Suppressor macrophage treated with lipopolysaccharide for 1 hour (primary cell): Measurements from ENCODE around the gene ATN1.

Source experiments
- DNase-seq, 3 donors: peaks; one replicate each; pipeline ENCODE4 v3.0.0-alpha.2; 2020 to 2022

Gene ATN1

DNA sequence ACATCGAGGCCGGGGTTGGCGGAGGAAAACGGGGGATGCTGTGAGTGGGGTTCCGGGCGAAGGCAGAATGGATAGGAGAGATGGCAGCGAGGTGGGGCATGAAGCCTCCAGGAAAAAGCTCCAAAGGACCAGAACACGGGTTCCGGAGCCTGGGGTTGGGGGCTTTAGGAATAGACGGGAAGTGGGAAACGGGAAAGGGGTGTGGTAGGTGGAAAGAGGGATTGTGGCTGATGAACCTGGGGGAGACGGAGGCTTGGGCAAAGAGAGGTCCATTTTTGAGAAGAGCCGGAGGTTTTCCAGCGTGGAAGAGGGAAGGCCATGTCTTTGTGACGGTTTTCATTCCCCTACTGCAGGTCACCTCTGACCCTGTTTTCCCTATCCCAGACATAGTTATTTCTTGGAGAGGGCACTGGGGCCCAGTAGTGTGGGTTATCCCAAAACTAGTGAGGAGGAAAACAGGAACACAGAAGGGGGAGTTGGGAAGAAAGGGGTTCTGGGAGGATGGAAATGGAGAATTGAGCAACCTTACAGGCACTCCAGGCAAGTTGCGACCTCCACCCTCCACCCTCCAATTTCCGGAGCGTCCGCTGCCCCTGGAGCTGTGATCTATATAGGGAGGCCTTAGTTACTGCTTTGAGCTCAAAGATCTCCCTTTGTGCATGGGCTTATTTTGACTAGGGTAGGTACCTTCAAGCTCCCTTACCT is 1.1 kb downstream of the ATN1 start:
- no peak for DNase-seq

DNA sequence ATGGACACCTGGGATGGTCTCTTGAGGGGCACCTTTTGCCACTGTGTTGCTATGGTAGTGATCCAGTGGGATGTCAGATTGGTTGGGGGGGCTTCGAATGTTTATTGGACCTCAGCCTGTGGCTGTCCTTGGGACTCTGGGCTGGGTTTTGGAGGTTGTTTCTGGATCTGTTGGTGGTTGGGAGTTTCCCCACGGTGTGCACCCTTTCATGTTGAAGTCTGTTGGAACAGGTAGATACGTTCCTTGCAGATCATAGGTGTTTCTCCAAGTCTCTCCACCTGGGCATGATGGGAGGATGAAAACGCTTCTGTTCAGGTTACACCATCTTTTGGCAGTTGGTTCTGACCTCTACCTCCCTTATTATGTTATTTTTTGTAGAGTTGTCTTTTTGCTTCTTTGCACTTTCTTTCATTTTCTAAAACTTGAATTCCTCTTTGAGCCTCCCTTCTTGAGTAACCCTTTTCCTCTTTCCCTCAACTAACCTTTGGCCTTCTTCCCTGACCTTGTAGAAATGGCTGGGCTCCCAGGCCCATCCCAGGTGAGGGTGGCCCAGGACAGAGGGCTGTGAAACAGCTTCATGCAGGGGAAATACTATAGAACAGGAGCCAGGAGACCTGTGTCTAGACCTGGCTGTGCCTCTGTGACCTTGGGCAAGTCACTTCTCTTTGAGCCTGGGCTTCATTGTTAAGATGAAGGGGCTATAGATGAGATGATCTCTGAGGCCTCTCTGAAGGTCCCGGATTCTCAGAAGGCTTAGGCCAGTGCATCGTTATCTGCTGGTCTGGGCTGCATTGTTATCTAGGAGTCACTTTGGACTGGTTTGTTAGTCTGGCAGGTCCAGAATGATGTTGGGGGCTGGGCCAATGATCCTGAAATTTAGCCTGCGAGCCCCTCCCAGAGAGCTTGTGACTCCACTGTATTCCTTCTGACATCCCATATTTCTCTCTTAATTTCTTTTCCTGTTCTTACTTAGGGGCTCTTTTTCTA is 2.0 kb downstream of the ATN1 start:
- DNase-seq: no peak

DNA sequence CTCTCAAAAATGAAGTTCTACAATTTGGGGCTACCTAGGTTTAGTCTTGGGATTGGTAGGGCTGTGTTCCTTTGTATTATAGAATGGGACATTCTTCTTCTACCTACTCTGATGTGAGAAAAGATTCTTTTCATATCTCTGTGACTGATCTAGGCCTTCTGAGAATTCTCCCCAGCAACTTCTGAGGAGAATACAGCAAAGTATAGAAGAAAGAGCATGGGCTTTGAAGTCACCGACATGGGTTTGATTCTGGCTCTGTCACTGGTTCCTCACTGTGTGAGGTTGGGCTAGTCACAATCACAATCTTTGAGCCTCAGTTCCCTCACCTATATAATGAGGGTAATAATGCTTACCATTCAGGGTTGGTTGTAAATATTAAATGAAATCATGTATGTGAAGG is 5.0 kb downstream of the ATN1 start:
- DNase-seq: no peak

DNA sequence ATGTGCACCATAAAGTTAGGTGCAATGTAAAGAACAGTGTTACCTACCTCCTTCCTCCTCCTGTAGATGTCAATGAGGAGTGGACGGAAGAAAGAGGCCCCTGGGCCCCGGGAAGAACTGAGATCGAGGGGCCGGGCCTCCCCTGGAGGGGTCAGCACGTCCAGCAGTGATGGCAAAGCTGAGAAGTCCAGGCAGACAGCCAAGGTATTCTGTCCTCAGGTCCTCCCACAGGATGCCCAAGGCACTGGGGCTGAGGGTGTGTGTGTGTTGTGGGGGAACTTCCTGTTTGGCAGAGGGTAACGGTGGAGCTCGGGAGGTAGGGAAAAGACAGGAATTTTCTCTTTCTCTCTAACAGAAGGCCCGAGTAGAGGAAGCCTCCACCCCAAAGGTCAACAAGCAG is 6.4 kb downstream of the ATN1 start:
- DNase-seq: no peak

DNA sequence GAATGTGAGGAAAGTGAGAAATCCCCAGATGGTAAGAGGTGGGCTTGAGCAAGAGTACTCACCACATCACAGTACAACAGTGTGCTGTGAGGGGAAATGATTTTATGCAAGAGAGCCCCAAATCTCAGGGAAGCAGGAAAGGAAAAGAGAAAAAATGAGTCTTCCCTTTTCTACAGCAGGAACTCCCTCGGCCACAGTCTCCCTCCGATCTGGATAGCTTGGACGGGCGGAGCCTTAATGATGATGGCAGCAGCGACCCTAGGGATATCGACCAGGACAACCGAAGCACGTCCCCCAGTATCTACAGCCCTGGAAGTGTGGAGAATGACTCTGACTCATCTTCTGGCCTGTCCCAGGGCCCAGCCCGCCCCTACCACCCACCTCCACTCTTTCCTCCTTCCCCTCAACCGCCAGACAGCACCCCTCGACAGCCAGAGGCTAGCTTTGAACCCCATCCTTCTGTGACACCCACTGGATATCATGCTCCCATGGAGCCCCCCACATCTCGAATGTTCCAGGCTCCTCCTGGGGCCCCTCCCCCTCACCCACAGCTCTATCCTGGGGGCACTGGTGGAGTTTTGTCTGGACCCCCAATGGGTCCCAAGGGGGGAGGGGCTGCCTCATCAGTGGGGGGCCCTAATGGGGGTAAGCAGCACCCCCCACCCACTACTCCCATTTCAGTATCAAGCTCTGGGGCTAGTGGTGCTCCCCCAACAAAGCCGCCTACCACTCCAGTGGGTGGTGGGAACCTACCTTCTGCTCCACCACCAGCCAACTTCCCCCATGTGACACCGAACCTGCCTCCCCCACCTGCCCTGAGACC is 7.8 kb downstream of the ATN1 start:
- DNase-seq: peak; percentile 65 to 77 (median 72)

DNA sequence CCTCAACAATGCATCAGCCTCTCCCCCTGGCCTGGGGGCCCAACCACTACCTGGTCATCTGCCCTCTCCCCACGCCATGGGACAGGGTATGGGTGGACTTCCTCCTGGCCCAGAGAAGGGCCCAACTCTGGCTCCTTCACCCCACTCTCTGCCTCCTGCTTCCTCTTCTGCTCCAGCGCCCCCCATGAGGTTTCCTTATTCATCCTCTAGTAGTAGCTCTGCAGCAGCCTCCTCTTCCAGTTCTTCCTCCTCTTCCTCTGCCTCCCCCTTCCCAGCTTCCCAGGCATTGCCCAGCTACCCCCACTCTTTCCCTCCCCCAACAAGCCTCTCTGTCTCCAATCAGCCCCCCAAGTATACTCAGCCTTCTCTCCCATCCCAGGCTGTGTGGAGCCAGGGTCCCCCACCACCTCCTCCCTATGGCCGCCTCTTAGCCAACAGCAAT is 8.5 kb downstream of the ATN1 start:
- peak in 1 of 3 donors; percentile 46 for DNase-seq

DNA sequence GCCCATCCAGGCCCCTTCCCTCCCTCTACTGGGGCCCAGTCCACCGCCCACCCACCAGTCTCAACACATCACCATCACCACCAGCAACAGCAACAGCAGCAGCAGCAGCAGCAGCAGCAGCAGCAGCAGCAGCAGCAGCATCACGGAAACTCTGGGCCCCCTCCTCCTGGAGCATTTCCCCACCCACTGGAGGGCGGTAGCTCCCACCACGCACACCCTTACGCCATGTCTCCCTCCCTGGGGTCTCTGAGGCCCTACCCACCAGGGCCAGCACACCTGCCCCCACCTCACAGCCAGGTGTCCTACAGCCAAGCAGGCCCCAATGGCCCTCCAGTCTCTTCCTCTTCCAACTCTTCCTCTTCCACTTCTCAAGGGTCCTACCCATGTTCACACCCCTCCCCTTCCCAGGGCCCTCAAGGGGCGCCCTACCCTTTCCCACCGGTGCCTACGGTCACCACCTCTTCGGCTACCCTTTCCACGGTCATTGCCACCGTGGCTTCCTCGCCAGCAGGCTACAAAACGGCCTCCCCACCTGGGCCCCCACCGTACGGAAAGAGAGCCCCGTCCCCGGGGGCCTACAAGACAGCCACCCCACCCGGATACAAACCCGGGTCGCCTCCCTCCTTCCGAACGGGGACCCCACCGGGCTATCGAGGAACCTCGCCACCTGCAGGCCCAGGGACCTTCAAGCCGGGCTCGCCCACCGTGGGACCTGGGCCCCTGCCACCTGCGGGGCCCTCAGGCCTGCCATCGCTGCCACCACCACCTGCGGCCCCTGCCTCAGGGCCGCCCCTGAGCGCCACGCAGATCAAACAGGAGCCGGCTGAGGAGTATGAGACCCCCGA is 9.1 kb downstream of the ATN1 start:
- peak in 1 of 3 donors; percentile 39 for DNase-seq

DNA sequence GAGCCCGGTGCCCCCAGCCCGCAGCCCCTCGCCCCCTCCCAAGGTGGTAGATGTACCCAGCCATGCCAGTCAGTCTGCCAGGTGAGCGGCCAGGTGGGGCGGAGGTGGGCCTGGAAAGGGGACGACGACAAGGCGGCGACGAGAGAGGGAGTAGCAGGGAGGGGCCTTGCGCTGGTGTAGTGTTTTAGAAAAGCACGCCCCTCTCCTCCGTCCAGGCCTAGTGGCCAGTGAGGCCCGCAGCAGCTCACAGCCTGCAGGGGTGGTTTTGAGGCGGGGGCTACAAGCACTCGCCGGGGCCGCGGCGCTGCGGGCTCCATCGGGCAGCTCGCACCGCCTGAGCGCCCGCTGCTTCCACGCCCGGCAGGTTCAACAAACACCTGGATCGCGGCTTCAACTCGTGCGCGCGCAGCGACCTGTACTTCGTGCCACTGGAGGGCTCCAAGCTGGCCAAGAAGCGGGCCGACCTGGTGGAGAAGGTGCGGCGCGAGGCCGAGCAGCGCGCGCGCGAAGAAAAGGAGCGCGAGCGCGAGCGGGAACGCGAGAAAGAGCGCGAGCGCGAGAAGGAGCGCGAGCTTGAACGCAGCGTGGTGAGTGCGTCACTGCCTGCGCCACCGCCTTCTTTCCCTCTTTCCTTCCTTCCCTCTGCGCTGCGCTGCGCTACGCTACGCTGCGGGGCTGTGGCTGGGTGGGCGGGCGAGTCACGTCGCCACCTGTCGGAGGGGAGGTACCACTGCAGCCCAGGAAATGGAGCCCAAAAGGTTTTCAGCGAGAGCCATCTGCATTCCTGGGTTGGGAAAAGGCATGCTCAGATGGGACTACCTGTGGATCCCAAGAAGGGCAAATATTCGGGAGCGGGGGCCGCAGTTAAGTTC is 10.0 kb downstream of the ATN1 start:
- peak; percentile 95 to 96 (median 96) for DNase-seq

DNA sequence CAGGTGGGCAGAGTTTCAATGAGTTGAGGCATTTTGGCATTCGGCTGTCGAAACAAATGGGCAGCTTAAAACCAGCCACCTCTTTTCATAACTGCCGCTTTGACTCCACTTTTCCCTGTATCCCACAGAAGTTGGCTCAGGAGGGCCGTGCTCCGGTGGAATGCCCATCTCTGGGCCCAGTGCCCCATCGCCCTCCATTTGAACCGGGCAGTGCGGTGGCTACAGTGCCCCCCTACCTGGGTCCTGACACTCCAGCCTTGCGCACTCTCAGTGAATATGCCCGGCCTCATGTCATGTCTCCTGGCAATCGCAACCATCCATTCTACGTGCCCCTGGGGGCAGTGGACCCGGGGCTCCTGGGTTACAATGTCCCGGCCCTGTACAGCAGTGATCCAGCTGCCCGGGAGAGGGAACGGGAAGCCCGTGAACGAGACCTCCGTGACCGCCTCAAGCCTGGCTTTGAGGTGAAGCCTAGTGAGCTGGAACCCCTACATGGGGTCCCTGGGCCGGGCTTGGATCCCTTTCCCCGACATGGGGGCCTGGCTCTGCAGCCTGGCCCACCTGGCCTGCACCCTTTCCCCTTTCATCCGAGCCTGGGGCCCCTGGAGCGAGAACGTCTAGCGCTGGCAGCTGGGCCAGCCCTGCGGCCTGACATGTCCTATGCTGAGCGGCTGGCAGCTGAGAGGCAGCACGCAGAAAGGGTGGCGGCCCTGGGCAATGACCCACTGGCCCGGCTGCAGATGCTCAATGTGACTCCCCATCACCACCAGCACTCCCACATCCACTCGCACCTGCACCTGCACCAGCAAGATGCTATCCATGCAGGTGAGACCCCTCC is 10.8 kb downstream of the ATN1 start:
- DNase-seq: no peak

DNA sequence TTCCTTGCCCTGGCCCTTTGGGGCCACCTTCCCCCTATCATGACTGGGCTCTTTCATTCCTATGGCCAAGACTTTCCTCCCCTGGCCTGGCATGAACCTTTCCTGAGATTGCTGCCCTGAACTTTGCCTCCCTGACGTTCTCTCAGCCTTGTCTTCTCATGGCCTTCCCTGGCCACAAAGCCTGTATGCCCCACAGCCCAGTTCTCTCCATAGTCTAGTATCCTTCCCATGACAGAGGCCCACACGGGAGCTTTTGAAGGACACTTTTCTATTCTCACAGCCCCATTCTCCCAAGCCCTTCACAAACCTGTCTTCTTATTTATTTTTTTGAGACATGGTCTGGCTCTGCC is 11.4 kb downstream of the ATN1 start:
- DNase-seq: no peak

DNA sequence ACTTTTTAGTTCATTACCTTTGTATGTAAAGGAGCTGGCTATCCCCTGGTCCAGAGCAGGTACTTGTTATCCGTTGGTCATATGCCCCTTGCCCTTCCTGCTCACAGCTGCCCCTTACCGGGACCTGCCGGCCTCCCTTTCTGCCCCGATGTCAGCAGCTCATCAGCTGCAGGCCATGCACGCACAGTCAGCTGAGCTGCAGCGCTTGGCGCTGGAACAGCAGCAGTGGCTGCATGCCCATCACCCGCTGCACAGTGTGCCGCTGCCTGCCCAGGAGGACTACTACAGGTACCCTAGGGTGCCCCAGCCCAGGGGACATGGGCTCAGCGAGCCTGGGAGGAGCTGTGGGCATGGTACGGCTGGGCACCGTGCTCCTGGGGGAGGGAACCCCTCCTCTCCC is 13.5 kb downstream of the ATN1 start:
- DNase-seq: no peak

DNA sequence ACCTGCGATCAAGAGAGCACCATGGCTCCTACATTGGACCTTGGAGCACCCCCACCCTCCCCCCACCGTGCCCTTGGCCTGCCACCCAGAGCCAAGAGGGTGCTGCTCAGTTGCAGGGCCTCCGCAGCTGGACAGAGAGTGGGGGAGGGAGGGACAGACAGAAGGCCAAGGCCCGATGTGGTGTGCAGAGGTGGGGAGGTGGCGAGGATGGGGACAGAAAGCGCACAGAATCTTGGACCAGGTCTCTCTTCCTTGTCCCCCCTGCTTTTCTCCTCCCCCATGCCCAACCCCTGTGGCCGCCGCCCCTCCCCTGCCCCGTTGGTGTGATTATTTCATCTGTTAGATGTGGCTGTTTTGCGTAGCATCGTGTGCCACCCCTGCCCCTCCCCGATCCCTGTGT is 14.0 kb downstream of the ATN1 start:
- no peak for DNase-seq

DNA sequence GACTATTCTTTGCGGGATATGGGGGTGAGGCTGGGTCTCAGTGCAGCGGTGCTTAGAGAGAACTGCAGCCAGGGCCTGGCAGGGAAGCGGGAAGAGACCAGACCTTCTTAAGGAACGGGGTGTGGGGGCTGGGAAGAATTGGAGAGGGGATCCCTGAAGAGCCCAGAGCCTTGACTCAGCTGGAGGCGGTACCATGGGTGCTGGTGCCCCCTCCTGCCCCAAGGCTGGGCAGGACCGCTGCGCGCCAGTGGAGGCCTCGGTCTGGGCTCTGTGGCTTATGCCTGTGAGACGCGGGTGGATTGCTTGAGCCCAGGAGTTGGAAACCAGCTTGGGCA is 14.5 kb downstream of the ATN1 start:
- no peak for DNase-seq

DNA sequence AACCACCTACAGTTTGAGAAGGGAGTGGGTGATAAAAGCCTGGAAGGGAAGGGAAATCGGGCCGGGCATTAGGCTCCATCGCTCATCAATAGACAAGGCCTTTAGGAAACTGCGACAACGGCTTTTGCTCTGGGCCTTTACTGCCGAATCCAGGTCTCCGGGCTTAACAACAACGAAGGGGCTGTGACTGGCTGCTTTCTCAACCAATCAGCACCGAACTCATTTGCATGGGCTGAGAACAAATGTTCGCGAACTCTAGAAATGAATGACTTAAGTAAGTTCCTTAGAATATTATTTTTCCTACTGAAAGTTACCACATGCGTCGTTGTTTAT is 15.6 kb downstream of the ATN1 start:
- peak; percentile 83 to 91 (median 91) for DNase-seq

DNA sequence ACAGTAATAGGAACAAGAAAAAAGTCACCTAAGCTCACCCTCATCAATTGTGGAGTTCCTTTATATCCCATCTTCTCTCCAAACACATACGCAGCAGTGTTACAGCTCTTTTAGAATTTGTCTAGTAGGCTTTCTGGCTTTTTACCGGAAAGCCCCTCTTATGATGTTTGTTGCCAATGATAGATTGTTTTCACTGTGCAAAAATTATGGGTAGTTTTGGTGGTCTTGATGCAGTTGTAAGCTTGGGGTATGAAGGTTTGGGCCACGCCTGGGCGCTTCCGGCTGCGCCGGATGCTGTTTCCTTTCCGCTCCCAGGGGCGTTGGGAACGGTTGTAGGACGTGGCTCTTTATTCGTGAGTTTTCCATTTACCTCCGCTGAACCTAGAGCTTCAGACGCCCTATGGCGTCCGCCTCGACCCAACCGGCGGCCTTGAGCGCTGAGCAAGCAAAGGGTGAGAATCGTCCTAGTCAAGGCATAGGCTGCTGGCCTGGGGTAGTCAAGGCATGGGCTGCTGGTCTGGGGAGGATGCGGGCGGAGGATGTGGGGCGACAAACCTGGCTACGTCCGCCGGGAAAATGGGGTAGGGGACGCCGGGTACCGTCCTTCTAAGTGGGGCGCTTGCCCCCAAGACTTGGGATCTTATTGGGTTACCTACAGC is 16.1 kb downstream of the ATN1 start, which contains the start of the genes C12orf57 and RNU7-1:
C12orf57 (plus strand) TSS at position 301 of the 659 bp plus-strand sequence; CDS start at position 401, 100 bp downstream.
RNU7-1 (plus strand) TSS at position 95 of the 659 bp plus-strand sequence.
- peak; percentile 92 to 98 (median 95) for DNase-seq

DNA sequence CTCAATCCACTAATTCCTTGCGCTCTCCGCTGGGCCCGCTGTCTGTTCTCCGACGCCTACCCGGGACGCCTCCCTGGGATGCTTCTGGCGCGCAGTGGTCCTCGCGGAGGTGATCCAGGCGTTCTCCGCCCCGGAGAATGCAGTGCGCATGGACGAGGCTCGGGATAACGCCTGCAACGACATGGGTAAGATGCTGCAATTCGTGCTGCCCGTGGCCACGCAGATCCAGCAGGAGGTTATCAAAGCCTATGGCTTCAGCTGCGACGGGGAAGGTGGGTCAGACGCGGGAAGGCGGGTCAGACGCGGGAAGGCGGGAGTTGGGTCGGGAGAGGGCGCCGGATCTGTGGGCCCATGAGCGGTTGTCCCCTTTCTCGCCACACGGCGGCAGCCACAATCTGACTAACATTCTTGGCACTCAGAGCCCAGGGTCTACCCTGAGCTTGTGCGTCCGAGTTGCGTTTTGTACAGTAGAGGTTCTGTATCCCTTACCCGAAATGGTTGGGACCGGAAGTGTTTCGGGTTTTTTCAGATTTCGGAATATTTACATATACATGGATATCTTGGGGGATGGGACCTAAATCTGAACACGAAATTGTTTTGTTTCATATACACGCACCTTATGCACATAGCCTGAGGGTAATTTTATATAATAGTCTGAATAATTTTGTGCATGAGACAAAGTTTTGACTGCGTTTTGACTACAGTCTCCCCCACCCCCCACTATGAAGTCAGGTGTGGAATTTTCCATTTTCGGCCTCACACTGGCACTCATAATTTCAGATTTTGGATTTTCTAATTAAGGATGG is 16.8 kb downstream of the ATN1 start:
- peak; percentile 90 to 93 (median 92) for DNase-seq

DNA sequence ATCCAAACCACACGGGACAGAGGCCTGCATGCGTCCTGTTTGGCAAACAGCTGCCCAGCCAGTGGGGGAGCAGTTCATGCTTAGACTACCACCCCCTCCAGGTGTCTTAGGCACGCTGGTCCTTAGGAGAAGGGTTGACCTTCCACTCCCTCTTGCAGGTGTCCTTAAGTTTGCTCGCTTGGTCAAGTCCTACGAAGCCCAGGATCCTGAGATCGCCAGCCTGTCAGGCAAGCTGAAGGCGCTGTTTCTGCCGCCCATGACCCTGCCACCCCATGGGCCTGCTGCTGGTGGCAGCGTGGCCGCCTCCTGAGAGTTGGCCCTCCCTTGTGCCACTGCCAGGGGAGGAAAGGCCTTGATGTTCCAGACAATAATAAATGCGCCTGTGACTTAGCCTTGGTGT is 17.9 kb downstream of the ATN1 start:
- no peak for DNase-seq

DNA sequence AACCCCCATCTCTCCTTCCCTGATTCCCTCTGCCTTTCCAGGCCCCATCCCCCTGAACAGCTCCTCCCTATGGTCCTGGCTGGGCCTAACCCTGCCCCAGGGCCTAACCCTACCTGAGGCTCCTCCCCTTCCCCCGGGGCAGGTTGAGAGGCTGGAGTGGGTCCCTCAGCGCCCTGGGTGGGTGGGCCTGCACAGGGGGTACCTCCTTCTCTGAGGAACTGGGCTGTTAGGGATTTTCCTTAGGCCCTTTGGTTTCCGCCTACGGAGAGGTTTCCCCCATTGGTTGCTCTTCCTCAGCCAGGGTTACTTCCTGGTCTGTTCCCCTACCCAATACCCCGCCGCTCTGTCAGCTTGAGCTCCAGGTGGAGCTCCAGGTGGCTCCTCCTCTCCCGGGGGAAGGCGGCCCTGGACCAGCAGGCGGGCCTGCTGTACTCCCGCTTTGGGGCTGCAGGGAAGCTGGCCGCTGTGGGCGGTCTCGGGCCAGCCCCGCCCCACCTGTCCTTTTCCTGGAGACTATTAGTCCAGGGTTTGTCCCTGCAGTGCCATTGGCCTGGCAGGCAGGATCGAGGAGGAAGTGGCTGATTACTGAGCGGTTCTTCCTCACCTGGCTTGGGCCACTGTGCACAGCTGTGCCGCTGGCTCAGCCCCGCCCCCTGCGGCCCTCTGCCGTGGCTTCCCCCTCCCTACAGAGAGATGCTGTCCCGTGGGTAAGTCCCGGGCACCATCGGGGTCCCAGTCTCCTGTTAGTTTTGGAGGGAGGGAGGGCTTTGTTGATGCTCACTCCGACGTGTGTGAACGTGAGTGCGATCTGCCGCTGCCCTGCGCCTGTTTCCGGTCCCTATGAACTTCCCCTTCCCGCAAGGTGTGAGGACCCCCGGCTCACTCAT is 18.5 kb downstream of the ATN1 start:
- peak; percentile 74 to 81 (median 77) for DNase-seq
